DOHH2 (cell line): ENCODE measurements around the gene CCDC85C.

Source experiments
- H3F3A ChIP-seq: fragments of 200-600 bp; sonication (generic), shearing (Covaris generic); 2 replicates; pipeline ENCODE4 v1.6.0; 2016; ENCODE audit warnings: antibody characterized with exemption, mild to moderate bottlenecking; ENCODE audit not compliant: control insufficient read depth, insufficient read depth
- H3K27ac ChIP-seq: fragments of 200-600 bp; sonication (generic); 2 replicates; pipeline ENCODE4 v1.5.1; 2014; ENCODE audit warnings: low read depth, mild to moderate bottlenecking, low read length, moderate library complexity
- H3K27me3 ChIP-seq: fragments of 200-600 bp; sonication (generic); 2 replicates; pipeline ENCODE4 v1.6.1; 2014; ENCODE audit warnings: mild to moderate bottlenecking, low read length, mixed read lengths; ENCODE audit not compliant: control insufficient read depth
- H3K36me3 ChIP-seq: fragments of 200-600 bp; sonication (generic); 2 replicates; pipeline ENCODE4 v1.6.1; 2014; ENCODE audit warnings: mild to moderate bottlenecking, low read length, moderate library complexity, mixed read lengths; ENCODE audit not compliant: control insufficient read depth
- H3K4me1 ChIP-seq: fragments of 200-600 bp; sonication (generic); 2 replicates; pipeline ENCODE4 v1.6.1; 2014; ENCODE audit warnings: mild to moderate bottlenecking, low read length, mixed read lengths; ENCODE audit not compliant: control insufficient read depth
- H3K4me2 ChIP-seq: fragments of 200-600 bp; sonication (generic); 2 replicates; pipeline ENCODE4 v1.6.0; 2014; ENCODE audit warnings: mild to moderate bottlenecking, low read length, moderate library complexity
- H3K4me3 ChIP-seq: fragments of 200-600 bp; sonication (generic); 2 replicates; pipeline ENCODE4 v1.5.1; 2014; ENCODE audit warnings: mild to moderate bottlenecking, low read length, mixed read lengths
- H3K79me2 ChIP-seq: fragments of 200-600 bp; sonication (generic); 2 replicates; pipeline ENCODE4 v1.6.1; 2014; ENCODE audit warnings: mild to moderate bottlenecking, low read length, mixed read lengths; ENCODE audit not compliant: control insufficient read depth
- H3K9me2 ChIP-seq: fragments of 200-600 bp; sonication (generic); replicated peaks from 2 replicates; pipeline ENCODE4 v1.6.1; 2014; ENCODE audit warnings: mild to moderate bottlenecking, low read length, mixed read lengths; ENCODE audit not compliant: control insufficient read depth
- H3K9me3 ChIP-seq: fragments of 200-600 bp; sonication (generic); 2 replicates; pipeline ENCODE4 v1.6.1; 2014; ENCODE audit warnings: antibody characterized with exemption, low read length, mixed read lengths; ENCODE audit not compliant: control insufficient read depth, insufficient read depth
- H4K20me1 ChIP-seq: fragments of 200-600 bp; sonication (generic); 2 replicates; pipeline ENCODE4 v1.6.0; 2014; ENCODE audit warnings: low read depth, mild to moderate bottlenecking, antibody characterized with exemption, low read length, moderate library complexity; ENCODE audit not compliant: control insufficient read depth, insufficient read depth
- EZH2phosphoT487 ChIP-seq: fragments of 200-600 bp; sonication (generic); IDR thresholded peaks from 2 replicates; pipeline ENCODE4 v1.6.1; 2017; ENCODE audit warnings: borderline replicate concordance, mild to moderate bottlenecking, antibody characterized with exemption, low read length, moderate library complexity, mixed read lengths
- TF ChIP-seq, protein P1 (sequence below): fragments of 200-600 bp; sonication (generic); IDR thresholded peaks from one replicate; pipeline ENCODE4 v1.5.1; 2014; ENCODE audit warnings: antibody characterized with exemption, mild to moderate bottlenecking, low read depth, low read length; ENCODE audit not compliant: poor library complexity, severe bottlenecking

The CCDC85C gene

DNA sequence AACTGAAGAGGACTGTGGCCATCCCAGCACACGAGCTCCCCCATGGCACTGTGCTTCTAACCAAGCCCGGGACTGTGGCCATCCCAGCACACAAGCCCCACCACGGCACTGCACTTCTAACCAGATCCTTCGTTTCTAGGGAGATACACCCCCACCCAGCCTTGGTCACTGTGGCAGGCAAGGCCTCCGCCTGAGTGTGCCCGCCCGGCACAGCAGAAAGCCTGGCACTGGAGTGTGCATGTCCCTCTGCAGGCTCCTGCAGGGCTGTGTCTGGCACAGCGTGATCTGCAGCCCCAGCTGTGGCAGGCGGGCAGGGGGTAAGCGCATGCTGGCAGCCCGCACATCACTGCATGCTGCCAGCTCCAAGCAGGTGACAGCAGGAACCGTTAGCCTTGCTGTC, 49.8 kb downstream of the CCDC85C start:
- Histone ChIP-seq H3K9me2 (no peaks in the 10 kb centered on the region), H3K9me3 (no peaks in the 10 kb centered on the region), H3K27me3 (no peaks in the 10 kb centered on the region), H3F3A (no peaks in the 10 kb centered on the region), H3K4me2 (no peak overlapping the region), H3K27ac (no peak overlapping the region), H3K79me2 (no peaks in the 10 kb centered on the region), H4K20me1 (no peaks in the 10 kb centered on the region), H3K4me3 (no peak overlapping the region), H3K4me1 (no peaks in the 10 kb centered on the region), H3K36me3 (no peaks in the 10 kb centered on the region)
- TF ChIP-seq, protein P1, sequence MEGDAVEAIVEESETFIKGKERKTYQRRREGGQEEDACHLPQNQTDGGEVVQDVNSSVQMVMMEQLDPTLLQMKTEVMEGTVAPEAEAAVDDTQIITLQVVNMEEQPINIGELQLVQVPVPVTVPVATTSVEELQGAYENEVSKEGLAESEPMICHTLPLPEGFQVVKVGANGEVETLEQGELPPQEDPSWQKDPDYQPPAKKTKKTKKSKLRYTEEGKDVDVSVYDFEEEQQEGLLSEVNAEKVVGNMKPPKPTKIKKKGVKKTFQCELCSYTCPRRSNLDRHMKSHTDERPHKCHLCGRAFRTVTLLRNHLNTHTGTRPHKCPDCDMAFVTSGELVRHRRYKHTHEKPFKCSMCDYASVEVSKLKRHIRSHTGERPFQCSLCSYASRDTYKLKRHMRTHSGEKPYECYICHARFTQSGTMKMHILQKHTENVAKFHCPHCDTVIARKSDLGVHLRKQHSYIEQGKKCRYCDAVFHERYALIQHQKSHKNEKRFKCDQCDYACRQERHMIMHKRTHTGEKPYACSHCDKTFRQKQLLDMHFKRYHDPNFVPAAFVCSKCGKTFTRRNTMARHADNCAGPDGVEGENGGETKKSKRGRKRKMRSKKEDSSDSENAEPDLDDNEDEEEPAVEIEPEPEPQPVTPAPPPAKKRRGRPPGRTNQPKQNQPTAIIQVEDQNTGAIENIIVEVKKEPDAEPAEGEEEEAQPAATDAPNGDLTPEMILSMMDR = no peak
- no peak for TF ChIP-seq EZH2phosphoT487

DNA sequence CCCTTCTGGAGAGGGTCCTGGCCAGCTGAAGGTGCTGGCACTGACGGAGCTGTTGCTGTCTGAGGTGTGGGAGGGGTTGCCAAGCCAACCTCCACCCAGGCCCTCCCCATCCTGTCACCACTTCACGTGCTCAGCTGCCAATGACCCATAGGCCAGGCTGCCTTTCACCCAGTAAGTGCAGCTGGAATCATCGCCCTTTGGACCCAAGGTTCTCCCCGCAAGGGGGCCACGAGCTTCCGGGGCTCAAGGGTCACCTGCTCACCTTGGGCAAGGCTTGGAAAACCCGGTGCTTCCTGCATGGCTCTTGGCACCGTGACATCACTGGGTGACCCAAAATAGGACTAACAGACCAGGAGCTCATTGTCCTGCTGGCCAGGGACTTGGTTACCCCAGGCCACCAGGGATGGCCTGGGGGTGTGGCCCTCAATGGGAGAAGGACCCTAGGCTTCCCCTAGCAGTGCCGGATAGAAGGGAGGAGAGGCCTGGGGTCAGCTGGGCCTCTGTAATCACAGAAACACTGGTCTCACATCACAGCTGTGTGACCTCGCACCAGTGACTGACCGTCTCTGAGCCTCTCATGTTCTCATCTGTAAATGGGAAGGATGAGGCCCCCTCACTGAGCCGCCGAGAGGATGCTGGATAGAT, 51.3 kb downstream of the CCDC85C start:
- H3K4me3 ChIP-seq = no peak overlapping the region
- H3F3A ChIP-seq = no peaks in the 10 kb centered on the region
- TF ChIP-seq EZH2phosphoT487 = no peak
- TF ChIP-seq, protein P1 = no peak
- no peak overlapping the region for H3K27ac ChIP-seq
- no peak overlapping the region for H3K4me2 ChIP-seq
- no peaks in the 10 kb centered on the region for H3K79me2 ChIP-seq
- H3K36me3 ChIP-seq = no peaks in the 10 kb centered on the region
- peaks cover 8% of the 10 kb centered on the region for H3K27me3 ChIP-seq
- no peaks in the 10 kb centered on the region for H3K9me2 ChIP-seq
- no peaks in the 10 kb centered on the region for H4K20me1 ChIP-seq
- H3K4me1 ChIP-seq = no peaks in the 10 kb centered on the region
- H3K9me3 ChIP-seq = no peaks in the 10 kb centered on the region

DNA sequence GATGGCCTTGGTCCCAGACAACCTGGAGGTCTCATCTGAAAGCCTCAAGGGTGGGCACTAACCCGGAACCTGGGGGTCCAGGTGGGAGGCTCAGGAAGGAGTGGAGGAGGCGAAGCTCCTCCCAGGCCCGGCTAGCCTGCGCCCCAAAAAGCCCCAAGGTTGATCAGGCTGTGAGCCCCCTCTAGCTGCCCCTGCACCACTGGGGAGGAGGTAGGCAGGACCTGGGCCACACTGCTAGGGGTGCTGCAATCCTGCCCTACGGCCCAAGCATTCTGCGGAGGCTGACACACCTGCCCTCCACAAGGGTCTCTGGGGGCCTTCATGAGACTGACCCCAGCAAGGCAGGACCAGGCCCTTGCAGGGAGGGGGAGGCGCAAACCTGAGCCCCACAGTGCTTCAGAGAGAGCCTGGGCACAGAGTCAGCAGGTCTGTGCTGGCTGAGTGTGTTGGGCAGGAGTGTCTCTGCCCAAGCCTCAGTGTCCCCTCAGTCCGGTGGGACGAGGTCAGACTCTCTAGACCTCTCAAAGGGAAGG, 51.9 kb downstream of the CCDC85C start:
- Histone ChIP-seq H3K9me3 (no peaks in the 10 kb centered on the region), H3K4me1 (no peaks in the 10 kb centered on the region), H4K20me1 (no peaks in the 10 kb centered on the region), H3K27ac (no peak overlapping the region), H3K36me3 (no peaks in the 10 kb centered on the region), H3K4me2 (no peak overlapping the region), H3K4me3 (no peak overlapping the region), H3K27me3 (peaks cover 8% of the 10 kb centered on the region), H3F3A (no peaks in the 10 kb centered on the region), H3K9me2 (no peaks in the 10 kb centered on the region), H3K79me2 (no peaks in the 10 kb centered on the region)
- TF ChIP-seq, protein P1 = no peak
